RWPE2 (cell line): ENCODE measurements around the gene SOX4.

Experiments
- ATAC-seq: fragments of 200-7000 bp; cut with Tn5 transposase; 3 replicates; pipeline ENCODE4 v1.9.1; 2021; ENCODE audit warnings: low read depth
- DNase-seq: peaks from one replicate; pipeline ENCODE4 v3.0.0-alpha.2; 2020; ENCODE audit warnings: low spot score
- H3K27ac ChIP-seq: fragments of 450-650 bp; 2 replicates; pipeline ENCODE4 v1.5.1; 2017; ENCODE audit warnings: mild to moderate bottlenecking; ENCODE audit not compliant: poor library complexity, severe bottlenecking
- H3K27me3 ChIP-seq: fragments of 250-450 bp; sonication (Bioruptor Pico); 2 replicates; pipeline ENCODE4 v1.5.1; 2021; ENCODE audit warnings: mild to moderate bottlenecking, moderate library complexity; ENCODE audit not compliant: insufficient read depth, poor library complexity, severe bottlenecking
- H3K36me3 ChIP-seq: fragments of 250-450 bp; sonication (Bioruptor Pico); 2 replicates; pipeline ENCODE4 v1.5.1; 2020; ENCODE audit warnings: low read depth, mild to moderate bottlenecking, moderate library complexity
- H3K4me1 ChIP-seq: fragments of 250-450 bp; sonication (Bioruptor Pico); 2 replicates; pipeline ENCODE4 v1.5.1; 2021; ENCODE audit warnings: mild to moderate bottlenecking, moderate library complexity; ENCODE audit not compliant: insufficient read depth, poor library complexity, severe bottlenecking
- H3K4me3 ChIP-seq: fragments of 250-450 bp; sonication (Bioruptor Pico); 2 replicates; pipeline ENCODE4 v1.5.1; 2021; ENCODE audit warnings: mild to moderate bottlenecking, moderate library complexity; ENCODE audit not compliant: severe bottlenecking
- H3K9me3 ChIP-seq: fragments of 250-450 bp; sonication (Bioruptor Pico); 2 replicates; pipeline ENCODE4 v1.5.1; 2021; ENCODE audit warnings: mild to moderate bottlenecking, moderate library complexity; ENCODE audit not compliant: severe bottlenecking
- TF ChIP-seq, protein P1 (sequence below): fragments of 450-650 bp; IDR thresholded peaks from one replicate; pipeline ENCODE4 v1.5.1; 2017; ENCODE audit warnings: mild to moderate bottlenecking, moderate library complexity; ENCODE audit not compliant: poor library complexity, severe bottlenecking

The SOX4 gene

DNA sequence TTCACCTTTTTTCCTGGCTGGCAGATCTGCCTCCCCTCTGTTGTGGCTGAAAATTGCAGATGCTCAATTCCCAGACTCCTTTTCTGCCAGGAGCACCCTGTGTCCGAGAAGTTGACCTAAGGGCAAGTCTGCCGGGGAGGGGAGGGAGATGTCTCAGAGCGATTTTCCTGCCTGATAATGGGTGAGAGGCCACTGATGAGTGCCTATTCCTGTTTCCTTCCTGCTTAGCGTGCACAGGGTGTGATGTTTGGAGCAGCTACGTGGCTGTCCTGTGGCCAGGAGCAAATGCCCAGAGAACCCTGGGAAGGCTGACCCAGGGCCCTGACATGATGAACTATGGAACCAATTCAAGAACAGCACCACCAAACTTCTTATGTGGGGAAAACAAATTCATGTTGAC lies 22.5 kb downstream of the SOX4 start:
- Histone ChIP-seq H3K4me3 (no peak overlapping the region), H3K36me3 (no peaks in the 10 kb centered on the region), H3K27ac (no peak overlapping the region), H3K9me3 (no peaks in the 10 kb centered on the region), H3K4me1 (no peaks in the 10 kb centered on the region), H3K27me3 (no peaks in the 10 kb centered on the region)
- no peak for DNase-seq
- no peak for ATAC-seq
- TF ChIP-seq, protein P1, sequence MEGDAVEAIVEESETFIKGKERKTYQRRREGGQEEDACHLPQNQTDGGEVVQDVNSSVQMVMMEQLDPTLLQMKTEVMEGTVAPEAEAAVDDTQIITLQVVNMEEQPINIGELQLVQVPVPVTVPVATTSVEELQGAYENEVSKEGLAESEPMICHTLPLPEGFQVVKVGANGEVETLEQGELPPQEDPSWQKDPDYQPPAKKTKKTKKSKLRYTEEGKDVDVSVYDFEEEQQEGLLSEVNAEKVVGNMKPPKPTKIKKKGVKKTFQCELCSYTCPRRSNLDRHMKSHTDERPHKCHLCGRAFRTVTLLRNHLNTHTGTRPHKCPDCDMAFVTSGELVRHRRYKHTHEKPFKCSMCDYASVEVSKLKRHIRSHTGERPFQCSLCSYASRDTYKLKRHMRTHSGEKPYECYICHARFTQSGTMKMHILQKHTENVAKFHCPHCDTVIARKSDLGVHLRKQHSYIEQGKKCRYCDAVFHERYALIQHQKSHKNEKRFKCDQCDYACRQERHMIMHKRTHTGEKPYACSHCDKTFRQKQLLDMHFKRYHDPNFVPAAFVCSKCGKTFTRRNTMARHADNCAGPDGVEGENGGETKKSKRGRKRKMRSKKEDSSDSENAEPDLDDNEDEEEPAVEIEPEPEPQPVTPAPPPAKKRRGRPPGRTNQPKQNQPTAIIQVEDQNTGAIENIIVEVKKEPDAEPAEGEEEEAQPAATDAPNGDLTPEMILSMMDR: no peak

DNA sequence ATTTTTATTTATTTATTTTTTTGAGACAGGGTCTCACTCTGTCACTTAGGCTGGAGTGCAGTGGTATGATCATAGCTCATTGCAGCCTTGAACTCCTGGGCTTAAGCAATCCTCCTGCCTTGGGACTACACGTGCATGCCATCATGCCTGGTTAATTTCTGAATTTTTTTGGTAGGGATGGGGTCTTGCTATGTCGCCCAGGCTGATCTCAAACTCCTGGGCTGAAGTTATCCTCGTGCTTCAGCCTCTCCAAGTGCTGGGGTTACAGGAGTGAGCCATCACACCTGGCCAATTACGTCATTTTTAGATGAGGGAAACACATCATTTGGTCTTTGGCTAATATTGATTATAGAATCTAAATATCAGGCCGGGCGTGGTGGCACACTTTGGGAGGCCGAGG lies 32.1 kb downstream of the SOX4 start:
- Histone ChIP-seq H3K27ac (no peak overlapping the region), H3K36me3 (no peaks in the 10 kb centered on the region), H3K27me3 (no peaks in the 10 kb centered on the region), H3K4me3 (no peak overlapping the region), H3K4me1 (no peaks in the 10 kb centered on the region), H3K9me3 (no peaks in the 10 kb centered on the region)
- ATAC-seq (no peak), DNase-seq (no peak)
- TF ChIP-seq, protein P1: no peak

DNA sequence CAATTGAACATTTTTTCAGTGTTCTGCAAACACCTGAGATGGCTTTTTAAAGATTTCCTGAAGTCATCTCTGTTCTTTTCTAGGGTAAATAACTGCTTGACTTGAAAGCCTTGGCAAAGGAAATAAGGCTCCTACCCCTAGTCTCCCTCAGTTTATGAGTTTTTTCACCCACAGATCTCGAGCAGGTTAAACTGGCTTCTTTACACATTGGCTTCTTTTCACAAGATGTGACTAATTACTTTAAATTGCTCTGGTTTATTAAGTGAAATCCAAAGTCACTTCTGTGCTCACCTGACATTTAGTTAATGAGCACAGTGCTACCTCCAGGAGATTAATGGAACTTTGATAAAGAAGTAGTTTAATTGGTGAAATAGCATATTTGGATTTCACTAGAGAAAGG lies 33.2 kb downstream of the SOX4 start:
- H3K4me3 ChIP-seq: no peak overlapping the region

DNA sequence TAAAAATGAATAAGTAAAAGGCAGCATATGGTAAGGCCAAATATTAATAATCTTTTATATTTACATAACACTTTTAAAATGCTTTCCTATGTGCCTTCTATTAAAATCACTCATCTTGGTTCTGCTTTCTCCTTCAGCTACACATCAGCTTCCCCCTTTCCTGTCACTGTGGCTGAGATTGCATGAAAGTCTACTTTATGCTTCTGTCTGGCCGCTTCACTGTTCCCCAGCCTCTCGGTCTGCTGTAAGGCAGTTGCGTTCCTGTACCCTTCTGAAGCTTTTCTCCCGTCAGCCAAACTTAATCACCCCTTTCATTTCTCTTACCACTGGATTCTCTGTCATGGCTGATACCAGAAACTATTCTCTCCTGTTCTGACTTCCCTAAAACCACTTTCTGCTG lies 34.6 kb downstream of the SOX4 start:
- no peak overlapping the region for H3K4me3 ChIP-seq
- H3K9me3 ChIP-seq: no peaks in the 10 kb centered on the region
- ATAC-seq: no peak
- no peak for DNase-seq
- no peaks in the 10 kb centered on the region for H3K27me3 ChIP-seq
- no peaks in the 10 kb centered on the region for H3K36me3 ChIP-seq
- no peaks in the 10 kb centered on the region for H3K4me1 ChIP-seq
- TF ChIP-seq, protein P1: no peak
- no peak overlapping the region for H3K27ac ChIP-seq

More for the DNA sequence above, 33.2 kb downstream of the SOX4 start:
- ATAC-seq (no peak), DNase-seq (no peak)
- Histone ChIP-seq H3K4me1 (no peaks in the 10 kb centered on the region), H3K36me3 (no peaks in the 10 kb centered on the region), H3K27me3 (no peaks in the 10 kb centered on the region), H3K9me3 (no peaks in the 10 kb centered on the region), H3K27ac (no peak overlapping the region)
- TF ChIP-seq, protein P1: no peak

DNA sequence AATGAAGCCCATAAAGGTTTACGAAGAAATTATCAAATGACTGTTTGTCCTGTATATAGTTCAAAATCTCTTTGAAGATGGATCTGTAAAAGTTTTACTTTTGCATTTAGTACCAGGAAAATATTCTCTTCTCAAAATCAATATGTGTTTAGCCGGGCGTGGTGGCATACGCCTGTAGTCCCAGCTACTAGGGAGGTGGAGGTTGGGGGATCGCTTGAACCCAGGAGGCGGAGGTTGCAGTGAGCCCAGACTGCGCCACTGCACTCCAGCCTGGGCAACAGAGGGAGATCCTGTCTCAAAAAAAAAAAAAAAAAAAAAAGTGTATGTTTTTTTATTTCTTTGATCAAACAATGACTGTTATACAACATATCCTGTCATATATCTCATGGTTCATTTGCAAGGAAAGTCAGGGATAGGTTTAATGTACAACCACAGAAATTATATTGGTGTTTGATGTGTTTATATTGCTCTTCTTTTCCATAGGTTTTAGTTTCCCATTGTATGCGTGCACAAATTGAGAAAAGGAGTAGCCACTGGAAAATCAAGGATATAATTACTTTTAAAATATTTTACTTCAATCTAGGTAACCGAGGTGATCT lies 40.1 kb downstream of the SOX4 start:
- Histone ChIP-seq H3K27ac (peak overlapping the region; percentile 97), H3K27me3 (no peaks in the 10 kb centered on the region), H3K4me3 (no peak overlapping the region), H3K36me3 (no peaks in the 10 kb centered on the region), H3K4me1 (peaks cover 9% of the 10 kb centered on the region), H3K9me3 (no peaks in the 10 kb centered on the region)
- DNase-seq: no peak
- TF ChIP-seq, protein P1: no peak
- no peak for ATAC-seq
